HG03103 (cell line): ENCODE results near the gene MMP17.

Experiments
- ATAC-seq: cut with Tn5 transposase; IDR thresholded peaks from one replicate; pipeline ENCODE4 v1.9.1; 2021; ENCODE audit warnings: low read depth; ENCODE audit not compliant: unreplicated experiment

Gene MMP17

GRCh38 chr12:131892711-131893604, 64.8 kb downstream of the MMP17 start:
- no peak for ATAC-seq

- ATAC-seq: no peak
Observed at GRCh38 chr12:131893605-131894312, 65.6 kb downstream of the MMP17 start.

GRCh38 chr12:131894313-131894860, 66.2 kb downstream of the MMP17 start, which contains the start of gene ULK1:
ULK1 (plus strand) TSS chr12:131894622; CDS start chr12:131895002, 380 bp downstream.
- peak; percentile 68 for ATAC-seq

- no peak for ATAC-seq
Observed at GRCh38 chr12:131894981-131895639, 66.9 kb downstream of the MMP17 start.

- ATAC-seq: no peak
Observed at GRCh38 chr12:131895640-131896079, 67.5 kb downstream of the MMP17 start.

GRCh38 chr12:131896080-131896810, 68.1 kb downstream of the MMP17 start:
- ATAC-seq: peak; percentile 43

- ATAC-seq: no peak
Observed at GRCh38 chr12:131896811-131897270, 68.6 kb downstream of the MMP17 start.

- no peak for ATAC-seq
Observed at GRCh38 chr12:131897276-131897675, 69.1 kb downstream of the MMP17 start.

- no peak for ATAC-seq
Observed at GRCh38 chr12:131897875-131898274, 69.7 kb downstream of the MMP17 start.

- no peak for ATAC-seq
Observed at GRCh38 chr12:131900397-131900796, 72.2 kb downstream of the MMP17 start.
